Epidermal melanocyte (primary cell): ENCODE data around the gene MAD2L2.

Experiments
- DNase-seq: peaks from one replicate; pipeline ENCODE4 v3.0.0; 2011; ENCODE audit warnings: low spot score; ENCODE audit not compliant: insufficient read length

The MAD2L2 gene

GRCh38 chr1:11653861-11654136, 27.1 kb downstream of the MAD2L2 start:
- DNase-seq, result no peak

GRCh38 chr1:11653101-11653860, 27.7 kb downstream of the MAD2L2 start:
- no peak for DNase-seq

- no peak for DNase-seq
Observed at GRCh38 chr1:11652203-11652780, 28.7 kb downstream of the MAD2L2 start.

- DNase-seq, result no peak
Observed at GRCh38 chr1:11651017-11651416, 29.9 kb downstream of the MAD2L2 start.

GRCh38 chr1:11650331-11650991, 30.5 kb downstream of the MAD2L2 start:
- DNase-seq, result peak; percentile 58

- no peak for DNase-seq
Observed at GRCh38 chr1:11649624-11650330, 31.2 kb downstream of the MAD2L2 start.

GRCh38 chr1:11649237-11649623, 31.7 kb downstream of the MAD2L2 start:
- no peak for DNase-seq

- no peak for DNase-seq
Observed at GRCh38 chr1:11648732-11649158, 32.2 kb downstream of the MAD2L2 start.

GRCh38 chr1:11648039-11648438, 32.9 kb downstream of the MAD2L2 start:
- peak; percentile 81 for DNase-seq

- no peak for DNase-seq
Observed at GRCh38 chr1:11647333-11647732, 33.6 kb downstream of the MAD2L2 start.

- no peak for DNase-seq
Observed at GRCh38 chr1:11646317-11646716, 34.6 kb downstream of the MAD2L2 start.

- no peak for DNase-seq
Observed at GRCh38 chr1:11645670-11646265, 35.2 kb downstream of the MAD2L2 start.

- no peak for DNase-seq
Observed at GRCh38 chr1:11645270-11645669, 35.7 kb downstream of the MAD2L2 start.

GRCh38 chr1:11643782-11644181, 37.2 kb downstream of the MAD2L2 start:
- no peak for DNase-seq

GRCh38 chr1:11642418-11643017, 38.4 kb downstream of the MAD2L2 start:
- DNase-seq, result peak; percentile 81

GRCh38 chr1:11641776-11642305, 39.1 kb downstream of the MAD2L2 start:
- no peak for DNase-seq

GRCh38 chr1:11640944-11641343, 40.0 kb downstream of the MAD2L2 start:
- no peak for DNase-seq

- no peak for DNase-seq
Observed at GRCh38 chr1:11640101-11640500, 40.8 kb downstream of the MAD2L2 start.

GRCh38 chr1:11639372-11639771, 41.6 kb downstream of the MAD2L2 start:
- no peak for DNase-seq

- DNase-seq, result no peak
Observed at GRCh38 chr1:11638121-11638520, 42.8 kb downstream of the MAD2L2 start.
